ENCODE data around the gene PIGQ.
"Not testable (repeated sequence)": the region's sequence is repeated elsewhere in the genome, so short reads cannot be mapped to it uniquely, and the experiment has no call there.

The PIGQ gene

GRCh38 chr16:586047-586644 lies 16.4 kb downstream of the PIGQ start:
- no peak for DNase-seq (ENCODE audit: low spot score)

- no peak for DNase-seq (ENCODE audit: low spot score)
Observed at GRCh38 chr16:586645-587590, 17.1 kb downstream of the PIGQ start.

- DNase-seq (ENCODE audit: low spot score): peak; percentile 37
Observed at GRCh38 chr16:588639-588888, 18.8 kb downstream of the PIGQ start.

- DNase-seq (ENCODE audit: low spot score): peak; percentile 96
Observed at GRCh38 chr16:588889-589657, 19.3 kb downstream of the PIGQ start.

GRCh38 chr16:589658-590187 lies 20.0 kb downstream of the PIGQ start, which contains the start of gene RAB40C:
RAB40C (plus strand) TSS chr16:590066; CDS start chr16:590292, 226 bp downstream.
- DNase-seq (ENCODE audit: low spot score): peak; percentile 99

- no peak for DNase-seq (ENCODE audit: low spot score)
Observed at GRCh38 chr16:590188-590814, 20.5 kb downstream of the PIGQ start.

GRCh38 chr16:590815-591200 lies 21.0 kb downstream of the PIGQ start:
- DNase-seq (ENCODE audit: low spot score): no peak

GRCh38 chr16:591231-591630 lies 21.5 kb downstream of the PIGQ start:
- DNase-seq (ENCODE audit: low spot score): no peak

GRCh38 chr16:591892-592517 lies 22.2 kb downstream of the PIGQ start:
- no peak for DNase-seq (ENCODE audit: low spot score)

GRCh38 chr16:592518-593306 lies 22.9 kb downstream of the PIGQ start:
- no peak for DNase-seq (ENCODE audit: low spot score)

GRCh38 chr16:593406-593805 lies 23.6 kb downstream of the PIGQ start:
- no peak for DNase-seq (ENCODE audit: low spot score)

GRCh38 chr16:593807-594206 lies 24.0 kb downstream of the PIGQ start:
- DNase-seq (ENCODE audit: low spot score): no peak

- no peak for DNase-seq (ENCODE audit: low spot score)
Observed at GRCh38 chr16:595094-595528, 25.3 kb downstream of the PIGQ start.

GRCh38 chr16:595942-596735 lies 26.4 kb downstream of the PIGQ start:
- DNase-seq (ENCODE audit: low spot score): no peak

GRCh38 chr16:596736-597060 lies 26.9 kb downstream of the PIGQ start:
- no peak for DNase-seq (ENCODE audit: low spot score)

GRCh38 chr16:597655-598054 lies 27.9 kb downstream of the PIGQ start:
- not testable (repeated sequence) for DNase-seq (ENCODE audit: low spot score)

- DNase-seq (ENCODE audit: low spot score): no peak
Observed at GRCh38 chr16:598823-599739, 29.3 kb downstream of the PIGQ start.

- DNase-seq (ENCODE audit: low spot score): no peak
Observed at GRCh38 chr16:600781-601180, 31.0 kb downstream of the PIGQ start.

GRCh38 chr16:603933-604332 lies 34.2 kb downstream of the PIGQ start:
- DNase-seq (ENCODE audit: low spot score): no peak
